Measurements from ENCODE around the gene SNHG17. TPM values are rescaled to one million over a fixed set of nuclear protein-coding genes. Genes with fewer than 3 reads are reported as not detected.

SNHG17 gene
- total and polyA plus RNA-seq, 9 of the 15 experiments (the other 6 are each of a cell fraction or from before 2014, with no cell fraction given), result 29.8 to 106 (median 57.7) TPM

DNA sequence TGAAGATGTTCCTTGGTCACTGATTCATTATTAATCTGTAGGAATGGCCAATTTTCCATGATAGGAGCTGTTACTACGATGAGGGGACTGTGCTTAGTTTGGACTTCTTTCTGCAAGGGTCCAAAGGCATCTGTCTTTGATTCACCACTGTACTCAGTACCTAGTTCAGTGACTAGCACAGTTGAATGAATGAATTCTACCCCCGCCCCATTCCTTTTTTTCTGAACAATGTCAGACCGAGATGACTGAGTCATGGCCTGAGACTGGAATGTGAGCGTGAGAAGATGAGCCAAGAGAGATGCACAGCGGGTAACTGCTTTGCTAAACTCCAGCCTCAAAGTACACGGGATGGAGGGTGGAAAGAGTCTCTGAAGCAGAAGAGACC, 419 bp upstream of the SNHG17 start:
- in situ Hi-C loops (cut with MboI), result no loop called here
- peaks cover 20 to 25% of the 10 kb centered on the region in 2 experiments; a peak in 4 of 5 replicates for H3K4me1 ChIP-seq (replicated peaks in 1 of 2; ENCODE audit: control insufficient read depth in 2 of 2, insufficient read depth in 2 of 2, low read length in 2 of 2)

More for the DNA sequence above, 419 bp upstream of the SNHG17 start:
- BruUV-seq (replicated peaks), result no TSS peak
- Histone ChIP-seq H3K4me2 (ENCODE audit: insufficient read depth, low read length) (peak overlapping the region; percentile 97; the same call in 1 of the 2 replicates), H3K9me1 (ENCODE audit: control insufficient read depth, insufficient read depth, low read length) (peaks cover 11% of the 10 kb centered on the region), H3K79me2 (ENCODE audit: control insufficient read depth, insufficient read depth, low read length) (peaks cover 47% of the 10 kb centered on the region), H3K4me3 (no peak overlapping the region), H3K9ac (ENCODE audit: insufficient read depth in 1 of 2, low read depth in 2 of 2, low read length in 2 of 2) (no peak overlapping the region), H3K27ac (ENCODE audit: extremely low read depth, low read depth, low read length) (no peak overlapping the region; the same call in 2 of the 3 replicates), H3K9me3 (replicated peaks; ENCODE audit: control insufficient read depth, insufficient read depth, low read depth, low read length) (no peaks in the 10 kb centered on the region), H3K27me3 (ENCODE audit: control insufficient read depth in 2 of 2, insufficient read depth in 2 of 2, low read length in 2 of 2) (no peaks in the 10 kb centered on the region), H3K36me3 (ENCODE audit: control insufficient read depth, insufficient read depth, low read length) (peaks cover 43% of the 10 kb centered on the region), H4K20me1 (replicated peaks; ENCODE audit: control insufficient read depth, insufficient read depth, low read length) (peaks cover 40% of the 10 kb centered on the region), H2AFZ (ENCODE audit: low read depth, low read length) (peak overlapping the region; percentile 89)
- FAIRE-seq (no peak), ATAC-seq (no peak), DNase-seq (ENCODE audit: extremely low read depth in 1 of 4, low spot score in 3 of 4) (no peak)
- ChIA-PET POLR2A (interaction anchor here (0.5 to 5.6 kb wide), 17 partner anchors 10 to 680 kb away, joined by 3 to 130 read pairs (median 4); partner anchors contain the start of gene RALGAPB), CTCF (ENCODE audit: low intra/inter-chr PET ratio) (interaction anchor here (0.9 to 2.6 kb wide), 2 partner anchors 11 to 18 kb away, joined by 4 to 72 read pairs; no protein-coding TSS in a partner anchor)
- intact Hi-C loops (cut with micrococcal nuclease), result loop anchor here (5.0 kb wide), 1 partner anchor 37 kb away; the partner anchor contains the start of gene RALGAPB
- WGBS (ENCODE audit: insufficient coverage, low coverage, missing lambda C conversion rate), result 40% methylated on average over 6 of the region's 6 CpGs
- no peak for TF ChIP-seq HMG20B (CRISPR knock-in tag; IDR thresholded peaks at IDR 0.05)
- 0 out of 2 replicates have a peak, but pooled peaks have one; percentile 7 for TF ChIP-seq ZNF282 (CRISPR knock-in tag; IDR thresholded peaks at IDR 0.05)
- TF ChIP-seq, protein P1, sequence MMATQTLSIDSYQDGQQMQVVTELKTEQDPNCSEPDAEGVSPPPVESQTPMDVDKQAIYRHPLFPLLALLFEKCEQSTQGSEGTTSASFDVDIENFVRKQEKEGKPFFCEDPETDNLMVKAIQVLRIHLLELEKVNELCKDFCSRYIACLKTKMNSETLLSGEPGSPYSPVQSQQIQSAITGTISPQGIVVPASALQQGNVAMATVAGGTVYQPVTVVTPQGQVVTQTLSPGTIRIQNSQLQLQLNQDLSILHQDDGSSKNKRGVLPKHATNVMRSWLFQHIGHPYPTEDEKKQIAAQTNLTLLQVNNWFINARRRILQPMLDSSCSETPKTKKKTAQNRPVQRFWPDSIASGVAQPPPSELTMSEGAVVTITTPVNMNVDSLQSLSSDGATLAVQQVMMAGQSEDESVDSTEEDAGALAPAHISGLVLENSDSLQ (IDR thresholded peaks at IDR 0.05), result no peak
- peak; percentile 15; the same call in 1 of the 2 replicates for TF ChIP-seq GABPA (tag; conservative IDR thresholded peaks at IDR 0.05; ENCODE audit: low read depth)
- TF ChIP-seq TARDBP (IDR thresholded peaks at IDR 0.05), result no peak
- TF ChIP-seq, protein P2, sequence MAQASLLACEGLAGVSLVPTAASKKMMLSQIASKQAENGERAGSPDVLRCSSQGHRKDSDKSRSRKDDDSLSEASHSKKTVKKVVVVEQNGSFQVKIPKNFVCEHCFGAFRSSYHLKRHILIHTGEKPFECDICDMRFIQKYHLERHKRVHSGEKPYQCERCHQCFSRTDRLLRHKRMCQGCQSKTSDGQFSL (CRISPR knock-in tag; IDR thresholded peaks at IDR 0.05), result 0 out of 2 replicates have a peak, but pooled peaks have one; percentile 4
- TF ChIP-seq, protein P2 (tag; IDR thresholded peaks at IDR 0.05), result no peak
- no peak for TF ChIP-seq ATF1 (CRISPR knock-in tag; IDR thresholded peaks at IDR 0.05)
- peak; percentile 34 for TF ChIP-seq ATF1 (tag; IDR thresholded peaks at IDR 0.05)
- peak; percentile 1; the same call in 1 of the 2 replicates for TF ChIP-seq CBFA2T3 (IDR thresholded peaks at IDR 0.05)
- no peak for TF ChIP-seq DNMT1 (IDR thresholded peaks at IDR 0.05)
- no peak for TF ChIP-seq RNF2 (IDR thresholded peaks at IDR 0.05)
- no peak for TF ChIP-seq NR2C2 (CRISPR knock-in tag; IDR thresholded peaks at IDR 0.05)
- no peak for TF ChIP-seq NR2C2 (tag; IDR thresholded peaks at IDR 0.05)
- TF ChIP-seq ZNF143 (CRISPR knock-in tag; IDR thresholded peaks at IDR 0.05), result no peak

Data from K562 (cell line).